Measurements from ENCODE around the gene ELMO3. TPM values are rescaled to one million over a fixed set of nuclear protein-coding genes. Genes with fewer than 3 reads are reported as not detected.

Gene ELMO3
- total RNA-seq, 1 experiment from 2014 or later, result 2.0 TPM

DNA sequence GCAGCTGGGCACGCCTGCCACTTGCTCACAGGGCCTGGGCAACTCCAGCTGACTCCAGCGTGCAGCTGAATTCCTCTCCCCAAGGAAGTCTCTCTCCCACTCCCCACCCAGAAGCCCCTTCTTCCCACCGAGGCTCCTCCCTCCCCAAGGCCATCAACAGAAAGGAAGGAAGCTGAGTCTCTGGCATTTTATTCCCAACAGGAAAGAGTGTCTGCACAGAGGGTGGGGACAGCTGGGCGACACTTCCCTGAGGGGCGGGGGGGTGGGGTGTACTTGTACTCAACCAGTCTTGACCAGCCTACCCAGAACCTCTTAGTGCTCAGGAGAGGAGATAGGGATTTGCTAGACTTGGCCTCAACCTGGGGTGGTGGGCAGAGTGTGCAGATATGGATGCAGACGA, 8.9 kb upstream of the ELMO3 start, which contains the start of gene EXOC3L1:
Gene EXOC3L1 (minus strand): TSS at position 96 of the 400 bp plus-strand sequence. CDS start 460 bp downstream, outside the sequence.
- Histone ChIP-seq H3K4me3 (ENCODE audit: low read depth in 2 of 2, low read length in 2 of 2) (no peak within 1 kb of the TSS), H3K27ac (ENCODE audit: low read length) (no peak within 1 kb of the TSS), H3K4me1 (ENCODE audit: control insufficient read depth, insufficient read depth, low read length) (peaks cover 9% of the 10 kb centered on the region), H3K36me3 (ENCODE audit: control insufficient read depth, insufficient read depth, low read length) (peaks cover 14% of the 10 kb centered on the region; the same call in 1 of the 2 replicates), H3K9me3 (ENCODE audit: control insufficient read depth, insufficient read depth, low read depth, low read length) (no peaks in the 10 kb centered on the region), H3K27me3 (ENCODE audit: control insufficient read depth, insufficient read depth, low read length) (no peaks in the 10 kb centered on the region)
- POLR2A ChIA-PET, result no interaction called here
- intact Hi-C loops (cut with micrococcal nuclease; ENCODE audit: unreplicated experiment) (no loop called here), in situ Hi-C loops (cut with HindIII; ENCODE audit: low pct_unique_long_range_greater_than_20kb, low sequenced_read_pairs) (no loop called here)
- DNase-seq (ENCODE audit: low read depth, low spot score) (no peak), ATAC-seq (no peak)
- TF ChIP-seq SIN3A (IDR thresholded peaks at IDR 0.05; ENCODE audit: borderline replicate concordance, insufficient read depth, low read depth, low read length) (no peak), TCF7L2 (IDR thresholded peaks at IDR 0.05; ENCODE audit: low read depth, low read length) (no peak), REST (IDR thresholded peaks at IDR 0.05; ENCODE audit: insufficient read depth in 1 of 2, low read depth in 2 of 2, low read length in 1 of 2) (no peak), POLR2AphosphoS5 (IDR thresholded peaks at IDR 0.05; ENCODE audit: low read depth, low read length) (no peak)
- TF ChIP-seq, protein P1, sequence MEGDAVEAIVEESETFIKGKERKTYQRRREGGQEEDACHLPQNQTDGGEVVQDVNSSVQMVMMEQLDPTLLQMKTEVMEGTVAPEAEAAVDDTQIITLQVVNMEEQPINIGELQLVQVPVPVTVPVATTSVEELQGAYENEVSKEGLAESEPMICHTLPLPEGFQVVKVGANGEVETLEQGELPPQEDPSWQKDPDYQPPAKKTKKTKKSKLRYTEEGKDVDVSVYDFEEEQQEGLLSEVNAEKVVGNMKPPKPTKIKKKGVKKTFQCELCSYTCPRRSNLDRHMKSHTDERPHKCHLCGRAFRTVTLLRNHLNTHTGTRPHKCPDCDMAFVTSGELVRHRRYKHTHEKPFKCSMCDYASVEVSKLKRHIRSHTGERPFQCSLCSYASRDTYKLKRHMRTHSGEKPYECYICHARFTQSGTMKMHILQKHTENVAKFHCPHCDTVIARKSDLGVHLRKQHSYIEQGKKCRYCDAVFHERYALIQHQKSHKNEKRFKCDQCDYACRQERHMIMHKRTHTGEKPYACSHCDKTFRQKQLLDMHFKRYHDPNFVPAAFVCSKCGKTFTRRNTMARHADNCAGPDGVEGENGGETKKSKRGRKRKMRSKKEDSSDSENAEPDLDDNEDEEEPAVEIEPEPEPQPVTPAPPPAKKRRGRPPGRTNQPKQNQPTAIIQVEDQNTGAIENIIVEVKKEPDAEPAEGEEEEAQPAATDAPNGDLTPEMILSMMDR (IDR thresholded peaks at IDR 0.05), result no peak
- CTCF ChIA-PET, result interaction anchor here (0.8 kb wide), 1 partner anchor 8 kb away, joined by 3 read pairs; no protein-coding TSS in a partner anchor
- BruUV-seq (replicated peaks), result no TSS peak

- intact Hi-C loops (cut with micrococcal nuclease; ENCODE audit: unreplicated experiment) (no loop called here), in situ Hi-C loops (cut with HindIII; ENCODE audit: low pct_unique_long_range_greater_than_20kb, low sequenced_read_pairs) (no loop called here)
- ChIA-PET CTCF (no interaction called here), POLR2A (no interaction called here)
- Histone ChIP-seq H3K4me1 (ENCODE audit: control insufficient read depth, insufficient read depth, low read length) (peaks cover 9% of the 10 kb centered on the region), H3K36me3 (ENCODE audit: control insufficient read depth, insufficient read depth, low read length) (peaks cover 17% of the 10 kb centered on the region; the same call in 1 of the 2 replicates), H3K27me3 (ENCODE audit: control insufficient read depth, insufficient read depth, low read length) (no peaks in the 10 kb centered on the region), H3K27ac (ENCODE audit: low read length) (no peak overlapping the region), H3K4me3 (ENCODE audit: low read depth in 2 of 2, low read length in 2 of 2) (no peak overlapping the region), H3K9me3 (ENCODE audit: control insufficient read depth, insufficient read depth, low read depth, low read length) (no peaks in the 10 kb centered on the region)
- TF ChIP-seq SIN3A (IDR thresholded peaks at IDR 0.05; ENCODE audit: borderline replicate concordance, insufficient read depth, low read depth, low read length), result no peak
- no peak for TF ChIP-seq REST (IDR thresholded peaks at IDR 0.05; ENCODE audit: insufficient read depth in 1 of 2, low read depth in 2 of 2, low read length in 1 of 2)
- TF ChIP-seq, protein P1 (IDR thresholded peaks at IDR 0.05), result no peak
- no peak for TF ChIP-seq POLR2AphosphoS5 (IDR thresholded peaks at IDR 0.05; ENCODE audit: low read depth, low read length)
- TF ChIP-seq TCF7L2 (IDR thresholded peaks at IDR 0.05; ENCODE audit: low read depth, low read length), result no peak
- BruUV-seq (replicated peaks), result no TSS peak
- no peak for ATAC-seq
- DNase-seq (ENCODE audit: low read depth, low spot score), result no peak
Measured at GRCh38 chr16:67190448-67191399, 8.2 kb upstream of the ELMO3 start.
